Astrocyte of the cerebellum (primary cell): ENCODE measurements around the gene HBE1.

Experiments used
- DNase-seq: peaks from one replicate; pipeline ENCODE4 v3.0.0-alpha.2; 2011; ENCODE audit warnings: low read depth
- H3K4me3 ChIP-seq: 2 replicates; pipeline ENCODE4 v1.5.1; 2011; ENCODE audit warnings: mild to moderate bottlenecking, low read depth, low read length, moderate library complexity
- CTCF ChIP-seq: IDR thresholded peaks from 2 replicates; pipeline ENCODE4 v1.5.1; 2012; ENCODE audit warnings: low read length, low read depth, moderate library complexity, mild to moderate bottlenecking; ENCODE audit errors: missing control alignments
- in situ Hi-C: cut with HindIII; loops from 2 replicates; pipeline ENCODE4 v1.10.0; 2017; ENCODE audit warnings: low sequenced_read_pairs

The HBE1 gene

GRCh38 chr11:5228124-5228523, 41.6 kb downstream of the HBE1 start:
- no peak for DNase-seq
- TF ChIP-seq CTCF, result no peak
- no peak overlapping the region for H3K4me3 ChIP-seq
- in situ Hi-C loops, result no loop called here

GRCh38 chr11:5227681-5228080, 42.1 kb downstream of the HBE1 start:
- no peak for TF ChIP-seq CTCF
- no peak overlapping the region for H3K4me3 ChIP-seq
- no peak for DNase-seq
- in situ Hi-C loops, result no loop called here

GRCh38 chr11:5226732-5227310, 42.9 kb downstream of the HBE1 start, which contains the start of gene HBB:
Gene HBB (minus strand): TSS chr11:5227071. CDS start chr11:5227021, 50 bp downstream.
- TF ChIP-seq CTCF, result no peak
- no peak for DNase-seq
- in situ Hi-C loops, result no loop called here
- H3K4me3 ChIP-seq, result no peak within 1 kb of the TSS

GRCh38 chr11:5225480-5225871, 44.3 kb downstream of the HBE1 start:
- TF ChIP-seq CTCF, result no peak
- DNase-seq, result no peak
- in situ Hi-C loops, result no loop called here
- no peak overlapping the region for H3K4me3 ChIP-seq

GRCh38 chr11:5224538-5225479, 44.9 kb downstream of the HBE1 start:
- in situ Hi-C loops, result no loop called here
- no peak for TF ChIP-seq CTCF
- DNase-seq, result no peak
- no peak overlapping the region for H3K4me3 ChIP-seq

GRCh38 chr11:5223686-5224085, 46.1 kb downstream of the HBE1 start:
- in situ Hi-C loops, result no loop called here
- no peak for DNase-seq
- TF ChIP-seq CTCF, result no peak
- H3K4me3 ChIP-seq, result no peak overlapping the region
